ELR (cell line): Measurements from ENCODE around the gene TOPORS.
A peak's percentile ranks its signal among the peaks of the same experiment; 100 is the strongest.

ENCODE experiments used
- DNase-seq: peaks from one replicate; pipeline ENCODE4 v3.0.0-alpha.2; 2015; ENCODE audit warnings: low read depth

Gene TOPORS

GRCh38 chr9:32502464-32502863 is 49.9 kb downstream of the TOPORS start:
- peak; percentile 97 for DNase-seq

DNA sequence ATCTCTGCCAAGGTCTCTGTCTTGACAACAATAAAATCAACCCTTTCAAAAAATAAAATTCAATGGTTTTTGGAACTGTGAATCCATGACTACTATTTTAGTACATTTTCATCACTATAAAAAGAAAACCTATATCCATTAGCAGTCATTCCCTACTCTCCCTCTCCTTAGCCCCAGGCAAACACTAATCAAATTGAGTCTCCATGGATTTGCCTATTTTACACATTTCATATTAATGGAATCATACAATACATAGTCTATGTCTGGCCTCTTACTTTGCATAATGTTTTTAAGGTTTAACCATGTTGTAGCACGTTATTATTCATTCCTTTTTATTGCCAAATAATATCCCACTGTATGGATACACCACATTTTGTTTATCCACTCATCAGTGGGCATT is 50.5 kb downstream of the TOPORS start:
- DNase-seq = no peak

DNA sequence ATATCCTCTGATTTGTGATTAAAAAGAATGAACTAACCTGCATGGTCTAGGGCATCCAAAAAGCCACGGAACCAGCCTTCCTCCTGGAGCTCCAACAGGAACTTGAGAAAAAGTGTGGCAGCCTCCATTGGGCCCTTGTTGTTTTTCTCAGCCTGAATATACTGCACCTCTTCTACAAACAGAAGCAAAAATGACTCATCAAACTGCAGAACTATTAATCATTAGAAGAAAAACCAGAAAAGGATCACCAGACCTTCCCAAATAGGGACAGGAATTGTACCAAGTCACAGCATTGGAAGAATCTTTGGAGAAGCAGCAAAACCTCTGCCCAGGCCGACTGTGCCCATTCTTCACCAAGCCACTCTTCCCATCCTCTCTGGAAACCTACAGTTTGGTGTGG is 51.6 kb downstream of the TOPORS start:
- DNase-seq = peak; percentile 82

- DNase-seq = no peak
Observed at GRCh38 chr9:32497921-32498320, 54.5 kb downstream of the TOPORS start.

DNA sequence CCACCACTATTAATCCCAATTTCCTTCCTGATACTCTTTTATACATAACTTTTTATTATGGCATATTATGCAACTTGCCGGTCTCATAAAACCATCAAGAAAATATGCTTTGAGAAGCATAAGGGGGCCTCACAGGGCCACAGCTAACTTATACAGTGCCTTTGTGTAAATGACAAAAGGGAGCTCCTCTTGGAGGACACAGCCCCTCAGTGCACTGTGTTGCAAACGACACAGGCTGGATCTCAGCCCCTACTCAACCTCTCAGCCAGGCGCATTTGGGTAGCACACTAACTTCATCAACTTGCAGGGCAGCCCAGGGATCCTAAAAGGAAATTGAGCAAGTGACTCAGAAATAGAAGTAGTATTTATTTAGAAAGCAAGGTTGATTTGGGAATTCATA is 61.8 kb downstream of the TOPORS start:
- DNase-seq = no peak
